ENCODE results near the gene OSR1. TPM values are rescaled to one million over a fixed set of nuclear protein-coding genes. Genes with fewer than 3 reads are reported as not detected.
"Not testable (repeated sequence)": the region's sequence is repeated elsewhere in the genome, so short reads cannot be mapped to it uniquely, and the experiment has no call there.

OSR1 gene
- total and polyA plus RNA-seq, 2 donors (not counting 3 experiments of a cell fraction or from before 2014, with no cell fraction given), result not detected

- no peaks in the 10 kb centered on the region for H3K4me1 ChIP-seq (ENCODE audit: control insufficient read depth, extremely low read depth, insufficient read depth, low read length)
- no peaks in the 10 kb centered on the region for H3K79me2 ChIP-seq (ENCODE audit: control insufficient read depth, insufficient read depth, low read length)
- no peak overlapping the region for H3K4me2 ChIP-seq (ENCODE audit: insufficient read depth, low read length)
- H3K9me1 ChIP-seq (replicated peaks; ENCODE audit: control insufficient read depth, extremely low read depth, insufficient read depth, low read length), result no peaks in the 10 kb centered on the region
- no peaks in the 10 kb centered on the region for H3K36me3 ChIP-seq (ENCODE audit: control insufficient read depth in 2 of 2, extremely low read depth in 1 of 2, insufficient read depth in 2 of 2, low read length in 2 of 2)
- no peak overlapping the region for H2AFZ ChIP-seq (ENCODE audit: low read depth, low read length)
- no peaks in the 10 kb centered on the region for H3K9me3 ChIP-seq (replicated peaks; ENCODE audit: control insufficient read depth, insufficient read depth, low read length)
- DNase-seq (ENCODE audit: low read depth, low spot score), result peak; percentile 10
- FAIRE-seq, result no peak
- no peaks in the 10 kb centered on the region for H3K27me3 ChIP-seq (ENCODE audit: control insufficient read depth in 2 of 2, insufficient read depth in 2 of 2, low read length in 2 of 2)
- H4K20me1 ChIP-seq (replicated peaks; ENCODE audit: control insufficient read depth, extremely low read depth, insufficient read depth, low read length), result no peaks in the 10 kb centered on the region
- H3K27ac ChIP-seq (ENCODE audit: insufficient read depth, low read depth, low read length), result no peak overlapping the region
- ChIA-PET POLR2A (no interaction called here), CTCF (interaction anchor here (1.4 to 1.9 kb wide), 2 partner anchors 12 to 27 kb away, joined by 3 to 4 read pairs; no protein-coding TSS in a partner anchor)
- H3K4me3 ChIP-seq (replicated peaks in 1 of 3; ENCODE audit: insufficient read depth in 1 of 3, low read depth in 1 of 3, low read length in 3 of 3), result no peak overlapping the region
- peak in 1 of 2 donors; percentile 22 for TF ChIP-seq CTCF (IDR thresholded peaks at IDR 0.05; ENCODE audit: extremely low read depth in 1 of 2, insufficient read depth in 1 of 2, low read depth in 1 of 2, low read length in 2 of 2)
- no peak for TF ChIP-seq MYC (IDR thresholded peaks at IDR 0.05; ENCODE audit: low read depth, low read length)
- intact Hi-C loops (cut with micrococcal nuclease), result no loop called here
- H3K9ac ChIP-seq (replicated peaks; ENCODE audit: extremely low read depth, insufficient read depth, low read length), result no peak overlapping the region
- no TSS peak for BruUV-seq (replicated peaks)
- dilution Hi-C loops (cut with MboI; ENCODE audit: extremely low pct_ligation_motif_present, low sequenced_read_pairs), result no loop called here
Measured at GRCh38 chr2:19312949-19313348, 45.5 kb downstream of the OSR1 start.

DNA sequence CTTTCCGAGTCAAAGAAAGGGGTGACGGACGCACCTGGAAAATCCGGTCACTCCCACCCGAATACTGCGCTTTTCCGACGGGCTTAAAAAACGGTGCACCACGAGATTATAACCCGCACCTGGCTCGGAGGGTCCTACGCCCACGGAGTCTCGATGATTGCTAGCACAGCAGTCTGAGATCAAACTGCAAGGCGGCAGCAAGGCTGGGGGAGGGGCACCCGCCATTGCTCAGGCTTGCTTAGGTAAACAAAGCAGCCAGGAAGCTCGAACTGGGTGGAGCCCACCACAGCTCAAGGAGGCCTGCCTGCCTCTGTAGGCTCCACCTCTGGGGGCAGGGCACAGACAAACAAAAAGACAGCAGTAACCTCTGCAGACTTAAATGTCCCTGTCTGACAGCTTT is 52.4 kb downstream of the OSR1 start:
- intact Hi-C loops (cut with micrococcal nuclease); H4K20me1 ChIP-seq (replicated peaks; ENCODE audit: control insufficient read depth, extremely low read depth, insufficient read depth, low read length); BruUV-seq (replicated peaks); H2AFZ ChIP-seq (ENCODE audit: low read depth, low read length); H3K9me3 ChIP-seq (replicated peaks; ENCODE audit: control insufficient read depth, insufficient read depth, low read length); H3K27ac ChIP-seq (ENCODE audit: insufficient read depth, low read depth, low read length); DNase-seq (ENCODE audit: low read depth, low spot score); H3K79me2 ChIP-seq (ENCODE audit: control insufficient read depth, insufficient read depth, low read length); dilution Hi-C loops (cut with MboI; ENCODE audit: extremely low pct_ligation_motif_present, low sequenced_read_pairs); H3K4me1 ChIP-seq (ENCODE audit: control insufficient read depth, extremely low read depth, insufficient read depth, low read length); H3K9me1 ChIP-seq (replicated peaks; ENCODE audit: control insufficient read depth, extremely low read depth, insufficient read depth, low read length); FAIRE-seq; POLR2A ChIA-PET; H3K4me3 ChIP-seq (replicated peaks in 1 of 3; ENCODE audit: insufficient read depth in 1 of 3, low read depth in 1 of 3, low read length in 3 of 3); H3K27me3 ChIP-seq (ENCODE audit: control insufficient read depth in 2 of 2, insufficient read depth in 2 of 2, low read length in 2 of 2); H3K9ac ChIP-seq (replicated peaks; ENCODE audit: extremely low read depth, insufficient read depth, low read length); H3K36me3 ChIP-seq (ENCODE audit: control insufficient read depth in 2 of 2, extremely low read depth in 1 of 2, insufficient read depth in 2 of 2, low read length in 2 of 2); H3K4me2 ChIP-seq (ENCODE audit: insufficient read depth, low read length): not testable (repeated sequence)
- CTCF ChIA-PET, result interaction anchor here (0.7 kb wide), 1 partner anchor 828 kb away, joined by 3 read pairs; no protein-coding TSS in a partner anchor

- dilution Hi-C loops (cut with MboI; ENCODE audit: extremely low pct_ligation_motif_present, low sequenced_read_pairs); H3K27me3 ChIP-seq (ENCODE audit: control insufficient read depth in 2 of 2, insufficient read depth in 2 of 2, low read length in 2 of 2); H3K9me1 ChIP-seq (replicated peaks; ENCODE audit: control insufficient read depth, extremely low read depth, insufficient read depth, low read length); POLR2A ChIA-PET; H3K36me3 ChIP-seq (ENCODE audit: control insufficient read depth in 2 of 2, extremely low read depth in 1 of 2, insufficient read depth in 2 of 2, low read length in 2 of 2); FAIRE-seq; intact Hi-C loops (cut with micrococcal nuclease); H3K79me2 ChIP-seq (ENCODE audit: control insufficient read depth, insufficient read depth, low read length); H3K4me3 ChIP-seq (replicated peaks in 1 of 3; ENCODE audit: insufficient read depth in 1 of 3, low read depth in 1 of 3, low read length in 3 of 3); H2AFZ ChIP-seq (ENCODE audit: low read depth, low read length); H3K27ac ChIP-seq (ENCODE audit: insufficient read depth, low read depth, low read length); BruUV-seq (replicated peaks); H3K9me3 ChIP-seq (replicated peaks; ENCODE audit: control insufficient read depth, insufficient read depth, low read length); H3K4me2 ChIP-seq (ENCODE audit: insufficient read depth, low read length); H3K9ac ChIP-seq (replicated peaks; ENCODE audit: extremely low read depth, insufficient read depth, low read length); DNase-seq (ENCODE audit: low read depth, low spot score); H4K20me1 ChIP-seq (replicated peaks; ENCODE audit: control insufficient read depth, extremely low read depth, insufficient read depth, low read length); H3K4me1 ChIP-seq (ENCODE audit: control insufficient read depth, extremely low read depth, insufficient read depth, low read length): not testable (repeated sequence)
- CTCF ChIA-PET, result interaction anchor here (0.7 kb wide), 1 partner anchor 827 kb away, joined by 3 read pairs; no protein-coding TSS in a partner anchor
Measured at GRCh38 chr2:19305400-19306055, 52.9 kb downstream of the OSR1 start.
